HepG2 (cell line): ENCODE measurements around the gene AGBL3. TPM values are rescaled to one million over a fixed set of nuclear protein-coding genes. Genes with fewer than 3 reads are reported as not detected.

ENCODE experiments used
- ATAC-seq: fragments of 200-7000 bp; cut with Tn5 transposase; 3 replicates; pipeline ENCODE4 v1.9.1; 2020; ENCODE audit warnings: mild to moderate bottlenecking, moderate library complexity
- BruUV-seq: library from RNA; stranded (reverse); fragments of 400-500 nt; replicated peaks from 2 replicates; lab custom pipeline; 2021; lab: Mats Ljungman, UMichigan
- CTCF ChIA-PET: fragments of 300-600 bp; formaldehyde crosslinking; extraction: SDS; loops from one replicate; lab custom pipeline; 2021; ENCODE audit warnings: low total read pairs, inconsistent platforms, low intra/inter-chr PET ratio; lab: Yijun Ruan, JAX
- POLR2A ChIA-PET: fragments of 350-600 bp; sonication (Branson Sonifier 250); formaldehyde crosslinking; loops from one replicate; lab custom pipeline; 2020; ENCODE audit warnings: antibody characterized with exemption, inconsistent platforms; lab: Yijun Ruan, JAX
- DNase-seq: peaks from one replicate; pipeline ENCODE4 v3.0.0-alpha.2; 2015; ENCODE audit warnings: low spot score
- FAIRE-seq: peaks from 3 replicates; lab custom pipeline; 2011; peaks lifted over from hg19 to GRCh38; lab: Jason Lieb, UNC
- H2AFZ ChIP-seq: one replicate; pipeline ENCODE4 v1.6.1; 2011; ENCODE audit warnings: low read length, inconsistent platforms
- H3K27ac ChIP-seq: fragments of 300-600 bp; 3 replicates; pipeline ENCODE4 v1.8.0; 2011; ENCODE audit warnings: mixed run types, mild to moderate bottlenecking, mixed read lengths, low read length, inconsistent platforms; ENCODE audit not compliant: insufficient read depth; ENCODE audit errors: extremely low read length
- H3K27me3 ChIP-seq, 2 experiments: fragments of 200-600 bp in 1 of 2; 2 replicates in 1 of 2; 3 replicates in 1 of 2; pipeline versions ENCODE4 v1.6.0 to v1.8.0; 2011; ENCODE audit warnings: low read length in 2 of 2, mild to moderate bottlenecking in 2 of 2, moderate library complexity in 2 of 2, inconsistent platforms in 1 of 2; ENCODE audit not compliant: insufficient read depth in 2 of 2, control insufficient read depth in 1 of 2
- H3K36me3 ChIP-seq, 2 experiments: fragments of 200-600 bp in 1 of 2; replicated peaks in 1 of 2; 2 replicates in 1 of 2; 3 replicates in 1 of 2; pipeline versions ENCODE4 v1.5.1 to v1.8.0; 2011; ENCODE audit warnings: low read length in 2 of 2, inconsistent platforms in 1 of 2; ENCODE audit not compliant: insufficient read depth in 2 of 2, control insufficient read depth in 1 of 2
- H3K4me1 ChIP-seq: 2 replicates; pipeline ENCODE4 v1.5.1; 2012; ENCODE audit warnings: low read length, inconsistent platforms; ENCODE audit not compliant: insufficient read depth
- H3K4me2 ChIP-seq: 2 replicates; pipeline ENCODE4 v1.6.0; 2011; ENCODE audit warnings: low read depth, low read length, inconsistent platforms
- H3K4me3 ChIP-seq, 3 experiments: fragments of 200-600 bp in 1 of 3; sonication (generic), shearing (Covaris generic) in 1 of 3; replicated peaks in 1 of 3; 2 replicates each; pipeline ENCODE4 v1.5.1; 2011 to 2016; ENCODE audit warnings: low read length in 3 of 3, inconsistent platforms in 2 of 3, low read depth in 2 of 3, mild to moderate bottlenecking in 2 of 3, control low read depth in 1 of 3, mixed read lengths in 1 of 3; ENCODE audit not compliant: insufficient read depth in 1 of 3
- H3K79me2 ChIP-seq: one replicate; pipeline ENCODE4 v1.6.1; 2011; ENCODE audit warnings: low read length, inconsistent platforms; ENCODE audit not compliant: insufficient read depth
- H3K9ac ChIP-seq: 2 replicates; pipeline ENCODE4 v1.6.0; 2011; ENCODE audit warnings: mild to moderate bottlenecking, low read depth, low read length, inconsistent platforms; ENCODE audit not compliant: insufficient read depth
- H3K9me3 ChIP-seq: 2 replicates; pipeline ENCODE4 v1.5.1; 2012; ENCODE audit warnings: mild to moderate bottlenecking, low read length
- H4K20me1 ChIP-seq: 2 replicates; pipeline ENCODE4 v1.6.0; 2011; ENCODE audit warnings: inconsistent platforms, mild to moderate bottlenecking, low read length, moderate library complexity; ENCODE audit not compliant: insufficient read depth
- FOXP1 ChIP-seq, 2 experiments: fragments of 450-650 bp in 1 of 2; IDR thresholded peaks; 2 replicates each; pipeline ENCODE4 v1.6.1; 2017 to 2018; ENCODE audit warnings: antibody characterized with exemption in 1 of 2
- PRDM15 ChIP-seq: sonication (generic); formaldehyde crosslinking; IDR thresholded peaks from 2 replicates; pipeline ENCODE4 v1.4.0; 2020; ENCODE audit warnings: missing genetic modification reagents
- RBM39 ChIP-seq: fragments of 200-400 bp; formaldehyde crosslinking; IDR thresholded peaks from one replicate; pipeline ENCODE4 v1.6.1; 2018; ENCODE audit warnings: antibody characterized with exemption, mild to moderate bottlenecking, low read depth, low read length; ENCODE audit not compliant: poor library complexity, severe bottlenecking
- SSRP1 ChIP-seq: IDR thresholded peaks from 2 replicates; pipeline ENCODE4 v1.6.1; 2016; ENCODE audit warnings: control low read depth
- STAG1 ChIP-seq: sonication (generic); formaldehyde crosslinking; IDR thresholded peaks from 2 replicates; pipeline ENCODE4 v1.4.0; 2020; ENCODE audit warnings: missing genetic modification reagents
- THYN1 ChIP-seq: sonication (generic); formaldehyde crosslinking; IDR thresholded peaks from 2 replicates; pipeline ENCODE4 v1.8.1; 2023; ENCODE audit warnings: low read depth, mild to moderate bottlenecking, moderate library complexity, missing genetic modification reagents, borderline replicate concordance
- TOPORS ChIP-seq: sonication (generic); formaldehyde crosslinking; IDR thresholded peaks from 2 replicates; pipeline ENCODE4 v1.8.0; 2023; ENCODE audit warnings: mild to moderate bottlenecking, missing genetic modification reagents
- ZGPAT ChIP-seq: IDR thresholded peaks from 2 replicates; pipeline ENCODE4 v1.6.1; 2016; ENCODE audit warnings: mild to moderate bottlenecking
- ZNF567 ChIP-seq: sonication (generic); formaldehyde crosslinking; IDR thresholded peaks from 2 replicates; pipeline ENCODE4 v1.8.1; 2023; ENCODE audit warnings: mild to moderate bottlenecking, missing genetic modification reagents, borderline replicate concordance
- ZNF572 ChIP-seq: sonication (generic); formaldehyde crosslinking; IDR thresholded peaks from 2 replicates; pipeline ENCODE4 v1.5.1; 2020; ENCODE audit warnings: mild to moderate bottlenecking, missing genetic modification reagents
- ZNF605 ChIP-seq: sonication (generic); formaldehyde crosslinking; IDR thresholded peaks from 2 replicates; pipeline ENCODE4 v1.8.0; 2022; ENCODE audit warnings: mild to moderate bottlenecking, missing genetic modification reagents
- ZNF768 ChIP-seq: sonication (generic); formaldehyde crosslinking; IDR thresholded peaks from 2 replicates; pipeline ENCODE4 v1.4.0; 2020; ENCODE audit warnings: missing genetic modification reagents
- ZSCAN30 ChIP-seq: sonication (generic); formaldehyde crosslinking; IDR thresholded peaks from 2 replicates; pipeline ENCODE4 v1.5.0; 2020; ENCODE audit warnings: mild to moderate bottlenecking, missing genetic modification reagents
- WGBS: methylation state at CpG from one replicate; pipeline ENCODE4 v1.1.6; 2017; ENCODE audit warnings: low lambda C conversion rate; 5-methylcytosine and 5-hydroxymethylcytosine counted together
- in situ Hi-C: cut with HindIII; loops from 2 replicates; pipeline ENCODE4 v1.10.0; 2017; ENCODE audit warnings: low pct_unique_long_range_greater_than_20kb; ENCODE audit not compliant: extremely low pct_ligation_motif_present
- intact Hi-C: fragments of 100-400 bp; cut with micrococcal nuclease; formaldehyde crosslinking; loops from one replicate; pipeline ENCODE4 v1.10.0; 2022; ENCODE audit not compliant: unreplicated experiment
- polyA plus RNA-seq, 8 experiments: library from polyadenylated mRNA; depleted of rRNA in 3 of 8; stranded (reverse) in 7 of 8; unstranded in 1 of 8; fragments of >200 nt; fragmentation: Illumina TruSeq in 4 of 8; extraction: Trizol in 4 of 8; gene quantifications; 2 replicates each; pipeline versions ENCODE4 v1.2.1 to v1.2.3, GENCODE V29; 2011 to 2016; ENCODE audit warnings: low read depth in 4 of 8, missing spikeins in 1 of 8, mixed read lengths in 1 of 8; ENCODE audit not compliant: insufficient read depth in 1 of 8
- total RNA-seq, 5 experiments: library from RNA; depleted of rRNA; stranded (reverse); fragments of >200 nt; fragmentation: Illumina TruSeq; extraction: Trizol; gene quantifications; 2 replicates each; pipeline ENCODE4 v1.2.3, GENCODE V29; 2016; ENCODE audit warnings: low read depth in 1 of 5

The AGBL3 gene
- total and polyA plus RNA-seq, 2 of the 13 experiments (the other 11 are each of a cell fraction or from before 2014, with no cell fraction given) = 2.2 to 7.2 TPM

- ChIA-PET POLR2A (no interaction called here), CTCF (no interaction called here)
- DNase-seq = no peak
- Histone ChIP-seq H3K4me3 (no peak overlapping the region), H3K9me3 (peaks cover 30% of the 10 kb centered on the region), H3K36me3 (peaks cover 22 to 73% of the 10 kb centered on the region in 2 experiments), H3K9ac (no peak overlapping the region), H3K79me2 (peaks cover 35% of the 10 kb centered on the region), H3K27me3 (no peaks in the 10 kb centered on the region), H3K4me1 (peaks cover 43% of the 10 kb centered on the region), H4K20me1 (peaks cover 5% of the 10 kb centered on the region; the same call in 1 of the 2 replicates), H3K4me2 (no peak overlapping the region), H3K27ac (no peak overlapping the region), H2AFZ (no peak overlapping the region)
- no peak for ATAC-seq
- intact Hi-C loops (no loop called here), in situ Hi-C loops (loop anchor here (5.0 kb wide), 1 partner anchor 34 kb away; the partner anchor contains the start of gene WDR91)
- WGBS = 96% methylated on average over 13 of the region's 13 CpGs
- TF ChIP-seq FOXP1 (IDR thresholded peaks at IDR 0.05) (no peak), FOXP1 (CRISPR knock-in tag; IDR thresholded peaks at IDR 0.05) (no peak), ZNF567 (CRISPR knock-in tag) (no peak), ZNF768 (CRISPR knock-in tag) (no peak), SSRP1 (CRISPR knock-in tag) (no peak), TOPORS (CRISPR knock-in tag) (no peak)
- no TSS peak for BruUV-seq
- no peak for FAIRE-seq
Measured at GRCh38 chr7:135178364-135178763, 192.1 kb downstream of the AGBL3 start.

- DNase-seq = no peak
- no peak for ATAC-seq
- no peaks in the 10 kb centered on the region for H3K27me3 ChIP-seq
- POLR2A ChIA-PET = interaction anchor here (1.2 kb wide), 1 partner anchor 8 kb away, joined by 5 read pairs; no protein-coding TSS in a partner anchor
- no peak overlapping the region for H2AFZ ChIP-seq
- no peak overlapping the region for H3K4me3 ChIP-seq
- H3K4me2 ChIP-seq = no peak overlapping the region
- H4K20me1 ChIP-seq = peaks cover 5% of the 10 kb centered on the region; the same call in 1 of the 2 replicates
- no peak for FAIRE-seq
- in situ Hi-C loops = loop anchor here (5.0 kb wide), 1 partner anchor 33 kb away; the partner anchor contains the start of gene WDR91
- CTCF ChIA-PET = no interaction called here
- H3K79me2 ChIP-seq = peaks cover 27% of the 10 kb centered on the region
- TF ChIP-seq ZNF572 (CRISPR knock-in tag) (no peak), ZGPAT (CRISPR knock-in tag) (no peak), PRDM15 (CRISPR knock-in tag) (no peak), THYN1 (no peak), STAG1 (CRISPR knock-in tag) (no peak), ZNF605 (CRISPR knock-in tag) (no peak), RBM39 (no peak), ZSCAN30 (CRISPR knock-in tag) (no peak)
- TF ChIP-seq, all 625 proteins: peak for 0
- H3K27ac ChIP-seq = no peak overlapping the region
- no peak overlapping the region for H3K9ac ChIP-seq
- H3K9me3 ChIP-seq = peaks cover 30% of the 10 kb centered on the region
- WGBS = 94% methylated on average over 8 of the region's 8 CpGs
- no TSS peak for BruUV-seq
- intact Hi-C loops = no loop called here
- peaks cover 23 to 78% of the 10 kb centered on the region in 2 experiments for H3K36me3 ChIP-seq
- H3K4me1 ChIP-seq = peaks cover 35% of the 10 kb centered on the region
Measured at GRCh38 chr7:135179321-135179925, 193.1 kb downstream of the AGBL3 start.
